HEK293 (cell line): Measurements from ENCODE around the gene BFAR.

Experiments
- CTCF ChIA-PET: fragments of 350-600 bp; formaldehyde crosslinking; extraction: SDS; loops from one replicate; lab custom pipeline; 2021; ENCODE audit warnings: antibody characterized with exemption; lab: Yijun Ruan, JAX
- POLR2A ChIA-PET: fragments of 300-600 bp; formaldehyde crosslinking; extraction: SDS; loops from one replicate; lab custom pipeline; 2020; ENCODE audit warnings: antibody characterized with exemption, inconsistent platforms; lab: Yijun Ruan, JAX
- H3K27ac ChIP-seq: fragments of 200-500 bp; sonication (Bioruptor generic); 2 replicates; pipeline ENCODE4 v1.5.1; 2014; ENCODE audit warnings: low read depth, low read length, control low read depth, inconsistent platforms; ENCODE audit errors: extremely low read depth
- H3K36me3 ChIP-seq, 2 experiments: fragments of 200-500 bp in 1 of 2; sonication (Bioruptor generic) in 1 of 2; 1 replicate in 1 of 2; 2 replicates in 1 of 2; pipeline ENCODE4 v1.5.1; 2014 to 2017; ENCODE audit warnings: inconsistent platforms in 2 of 2, low read length in 2 of 2; ENCODE audit not compliant: control insufficient read depth in 2 of 2, insufficient read depth in 1 of 2
- H3K4me1 ChIP-seq: fragments of 200-500 bp; sonication (Bioruptor generic); 2 replicates; pipeline ENCODE4 v1.5.1; 2014; ENCODE audit warnings: mild to moderate bottlenecking, low read length, inconsistent platforms; ENCODE audit not compliant: control insufficient read depth, insufficient read depth
- H3K4me3 ChIP-seq: 2 replicates; pipeline ENCODE4 v1.5.1; 2011; ENCODE audit warnings: low read depth, mild to moderate bottlenecking, control low read depth, low read length, moderate library complexity
- H3K9me3 ChIP-seq: fragments of 200-500 bp; sonication (Bioruptor generic); 2 replicates; pipeline ENCODE4 v1.5.1; 2014; ENCODE audit warnings: low read depth, low read length, inconsistent platforms; ENCODE audit not compliant: control insufficient read depth, insufficient read depth
- PATZ1 ChIP-seq: fragments of 450-650 bp; formaldehyde crosslinking; IDR thresholded peaks from 2 replicates; pipeline ENCODE4 v1.5.1; 2016; ENCODE audit warnings: missing biosample characterization, missing genetic modification characterization
- PRDM10 ChIP-seq: fragments of 450-650 bp; formaldehyde crosslinking; IDR thresholded peaks from 2 replicates; pipeline ENCODE4 v1.5.1; 2016; ENCODE audit warnings: missing biosample characterization, missing genetic modification characterization
- PRDM2 ChIP-seq: fragments of 450-650 bp; formaldehyde crosslinking; IDR thresholded peaks from 2 replicates; pipeline ENCODE4 v1.5.1; 2016; ENCODE audit warnings: missing biosample characterization, missing genetic modification characterization, borderline replicate concordance
- SCRT2 ChIP-seq: fragments of 450-650 bp; formaldehyde crosslinking; IDR thresholded peaks from 2 replicates; pipeline ENCODE4 v1.5.1; 2016; ENCODE audit warnings: missing biosample characterization, missing genetic modification characterization
- TRIM28 ChIP-seq: IDR thresholded peaks from 2 replicates; pipeline ENCODE4 v1.6.1; 2011; ENCODE audit warnings: low read length, control low read depth, borderline replicate concordance
- ZFHX2 ChIP-seq: fragments of 450-650 bp; formaldehyde crosslinking; conservative IDR thresholded peaks from 2 replicates; pipeline ENCODE4 v1.5.1; 2016; ENCODE audit warnings: missing biosample characterization, missing genetic modification characterization
- ZFP3 ChIP-seq: fragments of 450-650 bp; formaldehyde crosslinking; IDR thresholded peaks from 2 replicates; pipeline ENCODE4 v1.5.1; 2016; ENCODE audit warnings: low read depth, missing biosample characterization, missing genetic modification characterization
- ZNF146 ChIP-seq: fragments of 450-650 bp; formaldehyde crosslinking; IDR thresholded peaks from 2 replicates; pipeline ENCODE4 v1.5.1; 2016; ENCODE audit warnings: missing biosample characterization, missing genetic modification characterization
- ZNF19 ChIP-seq: fragments of 450-650 bp; formaldehyde crosslinking; IDR thresholded peaks from 2 replicates; pipeline ENCODE4; 2016; ENCODE audit warnings: missing biosample characterization, missing genetic modification characterization, low read depth
- ZNF266 ChIP-seq: fragments of 450-650 bp; formaldehyde crosslinking; IDR thresholded peaks from 2 replicates; pipeline ENCODE4 v1.5.1; 2016; ENCODE audit warnings: missing biosample characterization, missing genetic modification characterization, low read depth
- ZNF433 ChIP-seq: fragments of 450-650 bp; formaldehyde crosslinking; IDR thresholded peaks from 2 replicates; pipeline ENCODE4 v1.5.1; 2016; ENCODE audit warnings: missing biosample characterization, missing genetic modification characterization, low read depth
- ZNF544 ChIP-seq: fragments of 450-650 bp; formaldehyde crosslinking; IDR thresholded peaks from 2 replicates; pipeline ENCODE4 v1.5.0; 2017; ENCODE audit warnings: missing biosample characterization, missing genetic modification characterization
- ZNF549 ChIP-seq: fragments of 450-650 bp; IDR thresholded peaks from 2 replicates; pipeline ENCODE4 v1.5.1; 2018; ENCODE audit warnings: missing biosample characterization, missing genetic modification characterization, mild to moderate bottlenecking, inconsistent platforms, moderate library complexity
- ZNF558 ChIP-seq: fragments of 450-650 bp; formaldehyde crosslinking; IDR thresholded peaks from 2 replicates; pipeline ENCODE4 v1.5.1; 2016; ENCODE audit warnings: missing biosample characterization, missing genetic modification characterization
- ZNF785 ChIP-seq: fragments of 450-650 bp; formaldehyde crosslinking; IDR thresholded peaks from 2 replicates; pipeline ENCODE4 v1.5.1; 2016; ENCODE audit warnings: missing biosample characterization, missing genetic modification characterization
- ZNF830 ChIP-seq: fragments of 450-650 bp; IDR thresholded peaks from 2 replicates; pipeline ENCODE4 v1.5.0; 2018; ENCODE audit warnings: missing biosample characterization, missing genetic modification characterization, low read depth, mild to moderate bottlenecking, moderate library complexity
- ZSCAN5A ChIP-seq: fragments of 450-650 bp; formaldehyde crosslinking; IDR thresholded peaks from 2 replicates; pipeline ENCODE4 v1.5.1; 2016; ENCODE audit warnings: missing biosample characterization, missing genetic modification characterization
- ZXDB ChIP-seq: fragments of 450-650 bp; formaldehyde crosslinking; IDR thresholded peaks from 2 replicates; pipeline ENCODE4 v1.5.1; 2016; ENCODE audit warnings: missing biosample characterization, missing genetic modification characterization
- TF ChIP-seq, protein P1 (sequence below): fragments of 450-650 bp; formaldehyde crosslinking; IDR thresholded peaks from 2 replicates; pipeline ENCODE4 v1.5.1; 2016; ENCODE audit warnings: missing biosample characterization, missing genetic modification characterization
- TF ChIP-seq, protein P2 (sequence below): fragments of 450-650 bp; formaldehyde crosslinking; IDR thresholded peaks from 2 replicates; pipeline ENCODE4 v1.5.1; 2016; ENCODE audit warnings: missing biosample characterization, missing genetic modification characterization

The BFAR gene

DNA sequence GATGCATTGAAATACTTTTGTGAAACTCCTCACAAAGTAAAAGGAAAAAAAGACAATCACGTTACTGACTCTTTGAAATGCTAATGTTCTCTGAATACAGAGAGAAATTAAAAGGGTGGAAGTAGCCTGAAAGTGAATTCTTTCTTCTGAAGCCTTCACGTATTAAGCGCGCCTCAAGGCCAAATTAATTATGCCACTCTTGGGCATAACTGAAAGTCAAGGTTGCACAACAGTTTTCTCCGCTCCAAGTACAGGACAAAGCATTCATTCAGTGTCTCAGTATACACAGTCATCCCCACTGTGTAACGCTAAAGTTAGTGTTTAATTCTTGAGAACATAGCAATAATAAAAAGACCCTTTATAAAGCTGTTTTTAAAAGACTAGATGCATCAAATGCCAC, 24.1 kb upstream of the BFAR start:
- H3K27ac ChIP-seq = no peak overlapping the region
- H3K4me3 ChIP-seq = no peak overlapping the region
- no peaks in the 10 kb centered on the region for H3K9me3 ChIP-seq
- H3K36me3 ChIP-seq = peaks cover 60 to 80% of the 10 kb centered on the region in 2 experiments
- no peak for TF ChIP-seq ZSCAN5A (tag by site-specific recombination)
- TF ChIP-seq, protein P1, sequence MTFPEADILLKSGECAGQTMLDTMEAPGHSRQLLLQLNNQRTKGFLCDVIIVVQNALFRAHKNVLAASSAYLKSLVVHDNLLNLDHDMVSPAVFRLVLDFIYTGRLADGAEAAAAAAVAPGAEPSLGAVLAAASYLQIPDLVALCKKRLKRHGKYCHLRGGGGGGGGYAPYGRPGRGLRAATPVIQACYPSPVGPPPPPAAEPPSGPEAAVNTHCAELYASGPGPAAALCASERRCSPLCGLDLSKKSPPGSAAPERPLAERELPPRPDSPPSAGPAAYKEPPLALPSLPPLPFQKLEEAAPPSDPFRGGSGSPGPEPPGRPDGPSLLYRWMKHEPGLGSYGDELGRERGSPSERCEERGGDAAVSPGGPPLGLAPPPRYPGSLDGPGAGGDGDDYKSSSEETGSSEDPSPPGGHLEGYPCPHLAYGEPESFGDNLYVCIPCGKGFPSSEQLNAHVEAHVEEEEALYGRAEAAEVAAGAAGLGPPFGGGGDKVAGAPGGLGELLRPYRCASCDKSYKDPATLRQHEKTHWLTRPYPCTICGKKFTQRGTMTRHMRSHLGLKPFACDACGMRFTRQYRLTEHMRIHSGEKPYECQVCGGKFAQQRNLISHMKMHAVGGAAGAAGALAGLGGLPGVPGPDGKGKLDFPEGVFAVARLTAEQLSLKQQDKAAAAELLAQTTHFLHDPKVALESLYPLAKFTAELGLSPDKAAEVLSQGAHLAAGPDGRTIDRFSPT (tag by site-specific recombination) = no peak
- TF ChIP-seq ZNF785 = no peak
- TF ChIP-seq ZNF433 (tag by site-specific recombination) = no peak
- no peak for TF ChIP-seq PATZ1
- TF ChIP-seq ZNF544 (tag by site-specific recombination) = no peak
- no peak for TF ChIP-seq ZNF19 (tag by site-specific recombination)
- TF ChIP-seq TRIM28 = no peak
- TF ChIP-seq, protein P2, sequence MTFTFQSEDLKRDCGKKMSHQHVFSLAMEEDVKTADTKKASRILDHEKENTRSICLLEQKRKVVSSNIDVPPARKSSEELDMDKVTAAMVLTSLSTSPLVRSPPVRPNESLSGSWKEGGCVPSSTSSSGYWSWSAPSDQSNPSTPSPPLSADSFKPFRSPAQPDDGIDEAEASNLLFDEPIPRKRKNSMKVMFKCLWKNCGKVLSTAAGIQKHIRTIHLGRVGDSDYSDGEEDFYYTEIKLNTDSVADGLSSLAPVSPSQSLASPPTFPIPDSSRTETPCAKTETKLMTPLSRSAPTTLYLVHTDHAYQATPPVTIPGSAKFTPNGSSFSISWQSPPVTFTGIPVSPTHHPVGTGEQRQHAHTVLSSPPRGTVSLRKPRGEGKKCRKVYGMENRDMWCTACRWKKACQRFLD (tag by site-specific recombination) = no peak
- TF ChIP-seq ZNF549 (tag by site-specific recombination) = no peak
- no peak for TF ChIP-seq PRDM2 (tag by site-specific recombination)
- no peak for TF ChIP-seq ZNF558
- TF ChIP-seq ZNF146 (tag by site-specific recombination) = no peak
- TF ChIP-seq PRDM10 (tag by site-specific recombination) = no peak
- no peak for TF ChIP-seq SCRT2 (tag by site-specific recombination)
- TF ChIP-seq ZNF830 (tag by site-specific recombination) = no peak
- no peak for TF ChIP-seq ZFP3 (tag by site-specific recombination)
- no peak for TF ChIP-seq ZFHX2 (tag by site-specific recombination)
- no peak for TF ChIP-seq ZXDB (tag by site-specific recombination)
- no peak for TF ChIP-seq ZNF266 (tag by site-specific recombination)
- H3K4me1 ChIP-seq = no peaks in the 10 kb centered on the region
- ChIA-PET CTCF (no interaction called here), POLR2A (interaction anchor here (1.6 kb wide), 1 partner anchor 20 kb away, joined by 3 read pairs; no protein-coding TSS in a partner anchor)
